ENCODE data around the gene FHIT.

Gene FHIT

GRCh38 chr3:60809857-60810610 lies 441.2 kb downstream of the FHIT start:
- no peak for DNase-seq

- no peak for DNase-seq
Measured at GRCh38 chr3:60803216-60804173, 447.8 kb downstream of the FHIT start.

GRCh38 chr3:60801307-60801706 lies 449.9 kb downstream of the FHIT start:
- no peak for DNase-seq

GRCh38 chr3:60798456-60798855 lies 452.8 kb downstream of the FHIT start:
- DNase-seq: no peak

- no peak for DNase-seq
Measured at GRCh38 chr3:60792249-60792852, 458.9 kb downstream of the FHIT start.

GRCh38 chr3:60788185-60788584 lies 463.1 kb downstream of the FHIT start:
- no peak for DNase-seq

GRCh38 chr3:60781935-60782334 lies 469.3 kb downstream of the FHIT start:
- DNase-seq: no peak

GRCh38 chr3:60779637-60780036 lies 471.6 kb downstream of the FHIT start:
- no peak for DNase-seq

- DNase-seq: no peak
Measured at GRCh38 chr3:60775985-60776384, 475.3 kb downstream of the FHIT start.

GRCh38 chr3:60774617-60775016 lies 476.6 kb downstream of the FHIT start:
- no peak for DNase-seq

- no peak for DNase-seq
Measured at GRCh38 chr3:60772584-60772983, 478.7 kb downstream of the FHIT start.

- DNase-seq: no peak
Measured at GRCh38 chr3:60771766-60772165, 479.5 kb downstream of the FHIT start.

GRCh38 chr3:60770532-60770931 lies 480.7 kb downstream of the FHIT start:
- DNase-seq: no peak

- no peak for DNase-seq
Measured at GRCh38 chr3:60767536-60767935, 483.7 kb downstream of the FHIT start.

GRCh38 chr3:60765776-60766175 lies 485.5 kb downstream of the FHIT start:
- no peak for DNase-seq

- no peak for DNase-seq
Measured at GRCh38 chr3:60764870-60765269, 486.4 kb downstream of the FHIT start.

GRCh38 chr3:60760145-60760544 lies 491.1 kb downstream of the FHIT start:
- DNase-seq: no peak

GRCh38 chr3:60759439-60759838 lies 491.8 kb downstream of the FHIT start:
- DNase-seq: no peak

GRCh38 chr3:60758831-60759230 lies 492.4 kb downstream of the FHIT start:
- no peak for DNase-seq

GRCh38 chr3:60758171-60758570 lies 493.1 kb downstream of the FHIT start:
- no peak for DNase-seq

- DNase-seq: no peak
Measured at GRCh38 chr3:60757724-60758123, 493.5 kb downstream of the FHIT start.

- DNase-seq: no peak
Measured at GRCh38 chr3:60756241-60757030, 494.8 kb downstream of the FHIT start.

- DNase-seq: no peak
Measured at GRCh38 chr3:60755094-60755493, 496.2 kb downstream of the FHIT start.
